GM12801 (cell line): ENCODE measurements around the gene IL1F10.

Source experiments
- CTCF ChIP-seq: IDR thresholded peaks from one replicate; pipeline ENCODE4 v1.5.1; 2011; ENCODE audit warnings: control low read depth; ENCODE audit not compliant: insufficient read length; ENCODE audit errors: extremely low read depth

Gene IL1F10

DNA sequence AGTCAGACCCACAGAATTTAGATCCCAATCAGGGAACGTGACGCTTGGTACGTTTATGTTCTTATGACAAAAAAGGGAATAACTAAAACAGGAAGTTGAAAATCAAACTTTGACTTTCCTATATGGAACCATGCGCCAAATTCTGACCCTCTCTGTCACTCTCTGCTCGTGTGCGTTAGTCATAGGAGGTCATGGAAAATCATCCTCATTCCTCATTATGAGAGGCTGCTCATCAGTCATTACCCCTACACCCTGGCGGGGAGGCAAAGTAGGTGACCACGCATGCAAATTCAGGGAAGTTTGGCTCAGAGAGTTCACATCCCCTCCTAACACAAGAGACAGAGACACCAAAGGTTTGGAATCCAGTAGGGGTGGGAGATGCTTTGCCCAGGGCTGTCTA, 15.5 kb downstream of the IL1F10 start:
- TF ChIP-seq CTCF: no peak

GRCh38 chr2:113084249-113085000, 16.7 kb downstream of the IL1F10 start:
- TF ChIP-seq CTCF: no peak

DNA sequence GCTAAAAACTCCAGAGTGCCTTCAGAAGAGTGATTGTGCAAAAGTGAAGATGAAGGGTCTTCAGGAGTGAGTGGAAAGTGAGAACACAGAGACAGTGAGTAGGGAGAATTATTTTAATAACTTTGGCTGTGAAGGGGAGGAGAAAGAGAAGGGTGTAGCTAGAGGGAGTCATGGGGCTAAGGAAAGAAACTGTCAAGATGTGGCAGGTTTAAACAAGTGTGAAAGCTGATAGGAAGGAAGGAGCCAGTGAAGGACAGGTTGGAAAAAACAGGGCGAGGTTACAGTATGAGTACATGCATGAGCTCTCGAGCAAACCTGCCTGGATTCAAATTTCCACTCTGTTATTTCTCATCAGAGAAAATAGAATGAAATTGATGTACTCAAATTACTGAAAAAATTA, 17.8 kb downstream of the IL1F10 start:
- TF ChIP-seq CTCF: no peak

DNA sequence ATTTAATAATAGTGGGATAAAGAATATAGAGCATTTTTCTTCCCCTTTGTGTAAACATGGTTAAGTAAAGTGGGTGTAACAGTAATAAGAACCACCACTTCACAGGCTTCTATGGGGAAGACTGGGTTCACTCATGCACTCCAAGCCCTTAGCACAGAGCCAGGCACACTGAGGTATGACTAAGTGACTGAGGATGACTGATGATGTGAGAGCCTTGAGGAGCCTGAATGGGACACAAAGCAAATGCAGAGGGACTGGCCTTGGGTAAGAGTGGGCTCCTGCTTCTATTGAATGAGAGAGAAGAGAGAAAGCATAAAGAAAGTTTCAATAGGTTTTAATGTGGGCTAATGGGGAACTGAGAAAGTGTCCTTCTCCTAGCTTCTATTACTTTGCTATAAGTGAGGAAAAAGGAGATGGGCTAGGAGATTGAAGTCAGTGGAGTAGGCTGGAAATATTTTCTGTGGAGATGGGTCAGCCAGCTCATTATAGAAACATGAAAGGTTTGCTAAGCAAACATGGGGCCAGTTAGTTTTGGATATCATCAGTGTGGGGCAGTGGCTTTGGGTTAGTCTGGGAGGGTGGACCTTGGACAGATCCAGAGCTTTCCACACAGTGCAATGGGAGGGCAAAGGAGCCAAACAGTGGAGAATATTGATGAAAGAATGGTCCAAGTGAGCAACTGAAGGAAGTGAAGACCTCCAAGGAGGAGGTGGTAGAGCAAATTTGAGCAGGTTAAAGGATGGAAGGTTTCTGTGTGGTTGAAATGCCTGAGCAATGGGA, 20.6 kb downstream of the IL1F10 start:
- TF ChIP-seq CTCF: no peak

DNA sequence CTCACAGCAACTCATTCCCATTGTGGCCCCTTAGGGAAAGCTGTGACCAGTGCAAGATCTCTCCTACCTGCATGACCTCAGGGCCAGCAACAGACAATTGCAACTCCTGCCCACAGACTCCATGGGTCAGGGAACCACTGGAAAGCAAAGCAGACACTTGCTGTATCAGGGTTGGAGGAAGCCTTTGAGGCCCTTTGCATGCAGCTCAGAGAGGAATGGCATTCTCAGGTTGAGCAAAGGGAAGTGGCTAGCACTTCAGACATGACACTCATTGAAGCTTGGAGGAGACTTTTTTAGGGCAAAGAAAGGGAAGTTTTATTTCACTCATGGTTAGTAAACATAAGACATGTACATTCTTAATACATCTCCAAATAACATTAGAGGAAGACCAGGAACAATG, 22.1 kb downstream of the IL1F10 start:
- TF ChIP-seq CTCF: no peak

GRCh38 chr2:113091231-113091896, 23.6 kb downstream of the IL1F10 start:
- no peak for TF ChIP-seq CTCF

- no peak for TF ChIP-seq CTCF
Measured at GRCh38 chr2:113092864-113093612, 25.3 kb downstream of the IL1F10 start.
